ENCODE measurements around the gene RHEB. TPM values are rescaled to one million over a fixed set of nuclear protein-coding genes. Genes with fewer than 3 reads are reported as not detected.

RHEB gene
- total and polyA plus RNA-seq, 2 experiments from 2014 or later = 101 to 239 TPM

DNA sequence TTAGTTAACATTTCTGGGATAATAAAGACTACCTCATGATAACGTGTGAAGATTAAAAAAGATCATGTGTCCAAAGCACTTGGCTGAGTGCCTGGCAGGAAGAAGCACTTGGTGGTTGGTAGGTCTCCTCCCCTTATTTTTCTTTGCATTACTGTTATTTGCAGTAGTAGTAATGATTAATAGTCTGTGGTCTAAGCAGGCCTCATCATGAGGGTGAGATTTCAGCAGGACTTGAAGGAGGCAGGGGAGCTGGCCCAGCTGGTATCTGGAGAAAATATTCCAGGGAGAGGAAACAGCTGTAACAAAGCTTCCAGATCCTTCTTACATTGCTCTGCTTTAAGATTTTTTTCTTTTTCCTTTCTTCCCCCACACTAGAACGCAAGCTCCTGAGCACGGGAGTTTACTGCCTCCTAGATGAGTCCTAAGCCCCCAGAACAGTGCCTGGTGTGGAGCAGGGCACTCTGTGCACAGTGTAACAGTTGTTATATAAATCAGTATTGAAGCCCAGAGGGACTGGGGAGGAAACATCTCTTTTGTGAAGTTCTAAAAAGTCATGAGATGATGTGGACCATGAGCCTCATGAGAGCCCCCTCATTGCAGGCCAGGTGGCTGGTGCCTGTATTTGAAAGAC is 31.1 kb upstream of the RHEB start:
- peaks cover 24% of the 10 kb centered on the region for H3K4me1 Mint-ChIP-seq
- Histone ChIP-seq H2AFZ (no peak overlapping the region; the same call in 1 of the 2 replicates), H3K79me2 (replicated peaks; ENCODE audit: insufficient read depth) (no peaks in the 10 kb centered on the region), H3K27ac (ENCODE audit: low read depth) (no peak overlapping the region), H4K20me1 (replicated peaks; ENCODE audit: insufficient read depth) (no peaks in the 10 kb centered on the region), H3K4me1 (ENCODE audit: insufficient read depth) (no peaks in the 10 kb centered on the region), H3K27me3 (ENCODE audit: insufficient read depth) (no peaks in the 10 kb centered on the region), H3K36me3 (ENCODE audit: insufficient read depth) (no peaks in the 10 kb centered on the region), H3K9me2 (ENCODE audit: insufficient read depth) (peaks cover 5% of the 10 kb centered on the region; the same call in 1 of the 2 replicates), H3F3A (replicated peaks; ENCODE audit: low read depth) (no peaks in the 10 kb centered on the region), H3K4me3 (no peak overlapping the region), H3K4me2 (no peak overlapping the region)
- no peak for ATAC-seq
- H3K27ac Mint-ChIP-seq = no peak overlapping the region
- no peak for DNase-seq (ENCODE audit: low spot score)
- no peaks in the 10 kb centered on the region; the same call in 2 of the 3 replicates for H3K36me3 Mint-ChIP-seq (ENCODE audit: low read depth)
- TF ChIP-seq JUNB (IDR thresholded peaks at IDR 0.05; ENCODE audit: unreplicated experiment) = no peak
- TF ChIP-seq, protein P1, sequence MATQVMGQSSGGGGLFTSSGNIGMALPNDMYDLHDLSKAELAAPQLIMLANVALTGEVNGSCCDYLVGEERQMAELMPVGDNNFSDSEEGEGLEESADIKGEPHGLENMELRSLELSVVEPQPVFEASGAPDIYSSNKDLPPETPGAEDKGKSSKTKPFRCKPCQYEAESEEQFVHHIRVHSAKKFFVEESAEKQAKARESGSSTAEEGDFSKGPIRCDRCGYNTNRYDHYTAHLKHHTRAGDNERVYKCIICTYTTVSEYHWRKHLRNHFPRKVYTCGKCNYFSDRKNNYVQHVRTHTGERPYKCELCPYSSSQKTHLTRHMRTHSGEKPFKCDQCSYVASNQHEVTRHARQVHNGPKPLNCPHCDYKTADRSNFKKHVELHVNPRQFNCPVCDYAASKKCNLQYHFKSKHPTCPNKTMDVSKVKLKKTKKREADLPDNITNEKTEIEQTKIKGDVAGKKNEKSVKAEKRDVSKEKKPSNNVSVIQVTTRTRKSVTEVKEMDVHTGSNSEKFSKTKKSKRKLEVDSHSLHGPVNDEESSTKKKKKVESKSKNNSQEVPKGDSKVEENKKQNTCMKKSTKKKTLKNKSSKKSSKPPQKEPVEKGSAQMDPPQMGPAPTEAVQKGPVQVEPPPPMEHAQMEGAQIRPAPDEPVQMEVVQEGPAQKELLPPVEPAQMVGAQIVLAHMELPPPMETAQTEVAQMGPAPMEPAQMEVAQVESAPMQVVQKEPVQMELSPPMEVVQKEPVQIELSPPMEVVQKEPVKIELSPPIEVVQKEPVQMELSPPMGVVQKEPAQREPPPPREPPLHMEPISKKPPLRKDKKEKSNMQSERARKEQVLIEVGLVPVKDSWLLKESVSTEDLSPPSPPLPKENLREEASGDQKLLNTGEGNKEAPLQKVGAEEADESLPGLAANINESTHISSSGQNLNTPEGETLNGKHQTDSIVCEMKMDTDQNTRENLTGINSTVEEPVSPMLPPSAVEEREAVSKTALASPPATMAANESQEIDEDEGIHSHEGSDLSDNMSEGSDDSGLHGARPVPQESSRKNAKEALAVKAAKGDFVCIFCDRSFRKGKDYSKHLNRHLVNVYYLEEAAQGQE (IDR thresholded peaks at IDR 0.05; ENCODE audit: unreplicated experiment) = no peak
- TF ChIP-seq, protein P2, sequence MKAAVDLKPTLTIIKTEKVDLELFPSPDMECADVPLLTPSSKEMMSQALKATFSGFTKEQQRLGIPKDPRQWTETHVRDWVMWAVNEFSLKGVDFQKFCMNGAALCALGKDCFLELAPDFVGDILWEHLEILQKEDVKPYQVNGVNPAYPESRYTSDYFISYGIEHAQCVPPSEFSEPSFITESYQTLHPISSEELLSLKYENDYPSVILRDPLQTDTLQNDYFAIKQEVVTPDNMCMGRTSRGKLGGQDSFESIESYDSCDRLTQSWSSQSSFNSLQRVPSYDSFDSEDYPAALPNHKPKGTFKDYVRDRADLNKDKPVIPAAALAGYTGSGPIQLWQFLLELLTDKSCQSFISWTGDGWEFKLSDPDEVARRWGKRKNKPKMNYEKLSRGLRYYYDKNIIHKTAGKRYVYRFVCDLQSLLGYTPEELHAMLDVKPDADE (IDR thresholded peaks at IDR 0.05) = no peak
- H3K9me3 Mint-ChIP-seq = no peaks in the 10 kb centered on the region; the same call in 2 of the 3 replicates
- H3K4me3 Mint-ChIP-seq = no peak overlapping the region
- H3K27me3 Mint-ChIP-seq (ENCODE audit: insufficient read depth, low read depth, poor library complexity) = peaks cover 4% of the 10 kb centered on the region

DNA sequence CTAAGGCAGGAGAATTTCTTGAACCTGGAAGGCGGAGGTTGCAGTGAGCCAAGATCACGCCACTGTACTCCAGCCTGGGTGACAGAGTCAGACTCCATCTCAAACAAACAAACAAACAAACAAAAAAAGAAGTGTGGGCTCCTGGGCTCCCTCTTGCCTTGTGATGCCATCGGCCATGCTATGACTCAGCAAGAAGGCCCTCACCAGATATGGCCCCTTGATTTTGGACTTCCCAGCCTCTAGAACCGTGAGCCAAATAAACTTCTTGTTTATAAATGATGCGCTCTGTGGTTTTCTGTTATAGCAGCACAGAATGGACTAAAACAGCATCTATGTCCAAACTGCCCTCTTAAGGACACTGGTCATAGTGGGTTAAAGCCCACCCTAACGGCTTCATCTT is 29.9 kb upstream of the RHEB start:
- TF ChIP-seq STAT1 (IDR thresholded peaks at IDR 0.05; ENCODE audit: unreplicated experiment) (no peak), JUNB (IDR thresholded peaks at IDR 0.05; ENCODE audit: unreplicated experiment) (no peak), POLR2AphosphoS5 (IDR thresholded peaks at IDR 0.05; ENCODE audit: low read depth) (no peak), NANOG (IDR thresholded peaks at IDR 0.05; ENCODE audit: borderline replicate concordance) (no peak), EZH2 (IDR thresholded peaks at IDR 0.05; ENCODE audit: low read depth, unreplicated experiment) (no peak), ZNF114 (CRISPR knock-in tag; IDR thresholded peaks at IDR 0.05) (no peak)
- TF ChIP-seq, protein P3, sequence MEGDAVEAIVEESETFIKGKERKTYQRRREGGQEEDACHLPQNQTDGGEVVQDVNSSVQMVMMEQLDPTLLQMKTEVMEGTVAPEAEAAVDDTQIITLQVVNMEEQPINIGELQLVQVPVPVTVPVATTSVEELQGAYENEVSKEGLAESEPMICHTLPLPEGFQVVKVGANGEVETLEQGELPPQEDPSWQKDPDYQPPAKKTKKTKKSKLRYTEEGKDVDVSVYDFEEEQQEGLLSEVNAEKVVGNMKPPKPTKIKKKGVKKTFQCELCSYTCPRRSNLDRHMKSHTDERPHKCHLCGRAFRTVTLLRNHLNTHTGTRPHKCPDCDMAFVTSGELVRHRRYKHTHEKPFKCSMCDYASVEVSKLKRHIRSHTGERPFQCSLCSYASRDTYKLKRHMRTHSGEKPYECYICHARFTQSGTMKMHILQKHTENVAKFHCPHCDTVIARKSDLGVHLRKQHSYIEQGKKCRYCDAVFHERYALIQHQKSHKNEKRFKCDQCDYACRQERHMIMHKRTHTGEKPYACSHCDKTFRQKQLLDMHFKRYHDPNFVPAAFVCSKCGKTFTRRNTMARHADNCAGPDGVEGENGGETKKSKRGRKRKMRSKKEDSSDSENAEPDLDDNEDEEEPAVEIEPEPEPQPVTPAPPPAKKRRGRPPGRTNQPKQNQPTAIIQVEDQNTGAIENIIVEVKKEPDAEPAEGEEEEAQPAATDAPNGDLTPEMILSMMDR (conservative IDR thresholded peaks at IDR 0.05; ENCODE audit: low read depth in 2 of 2) = no peak
- no peaks in the 10 kb centered on the region; the same call in 2 of the 3 replicates for H3K9me3 Mint-ChIP-seq

More for the DNA sequence above, 29.9 kb upstream of the RHEB start:
- Histone ChIP-seq H2AFZ (no peak overlapping the region), H3K4me2 (no peak overlapping the region), H3K27ac (ENCODE audit: low read depth) (no peak overlapping the region), H3K4me1 (ENCODE audit: insufficient read depth) (no peaks in the 10 kb centered on the region), H3K79me2 (replicated peaks; ENCODE audit: insufficient read depth) (no peaks in the 10 kb centered on the region), H3K9me2 (ENCODE audit: insufficient read depth) (peaks cover 5% of the 10 kb centered on the region; the same call in 1 of the 2 replicates), H3K27me3 (ENCODE audit: insufficient read depth) (no peaks in the 10 kb centered on the region), H3K36me3 (ENCODE audit: insufficient read depth) (no peaks in the 10 kb centered on the region), H3F3A (replicated peaks; ENCODE audit: low read depth) (no peaks in the 10 kb centered on the region), H4K20me1 (replicated peaks; ENCODE audit: insufficient read depth) (no peaks in the 10 kb centered on the region), H3K4me3 (no peak overlapping the region)
- H3K4me1 Mint-ChIP-seq = peaks cover 24% of the 10 kb centered on the region
- no peak overlapping the region for H3K27ac Mint-ChIP-seq
- DNase-seq (ENCODE audit: low spot score) = no peak
- no peak for ATAC-seq
- H3K36me3 Mint-ChIP-seq (ENCODE audit: low read depth) = no peaks in the 10 kb centered on the region; the same call in 2 of the 3 replicates
- no peak overlapping the region for H3K4me3 Mint-ChIP-seq
- peaks cover 4% of the 10 kb centered on the region for H3K27me3 Mint-ChIP-seq (ENCODE audit: insufficient read depth, low read depth, poor library complexity)

Measured in GM23338 (cell line).